SK-N-SH treated with all-trans-retinoic acid at 6 μM for 48 hours (cell line): ENCODE results near the gene UGT1A9.

Experiments
- ATAC-seq: fragments of 200-7000 bp; cut with Tn5 transposase; 3 replicates; pipeline ENCODE4 v1.9.1; 2020; ENCODE audit warnings: mild to moderate bottlenecking, moderate library complexity
- ARNTL ChIP-seq: fragments of 450-650 bp; formaldehyde crosslinking; IDR thresholded peaks from 2 replicates; pipeline ENCODE4 v1.5.0; 2020; ENCODE audit warnings: low read depth, mild to moderate bottlenecking, moderate library complexity, borderline replicate concordance
- BACH2 ChIP-seq: fragments of 250-450 bp; sonication (Bioruptor Pico); IDR thresholded peaks from 2 replicates; pipeline ENCODE4 v1.9.0; 2021; ENCODE audit warnings: mild to moderate bottlenecking, borderline replicate concordance
- CSDC2 ChIP-seq: fragments of 250-450 bp; sonication (Bioruptor Pico); IDR thresholded peaks from 2 replicates; pipeline ENCODE4 v1.5.0; 2020; ENCODE audit warnings: mild to moderate bottlenecking, moderate library complexity
- ESRRG ChIP-seq: fragments of 250-450 bp; sonication (Bioruptor Pico); IDR thresholded peaks from 2 replicates; pipeline ENCODE4 v1.6.1; 2021; ENCODE audit warnings: mild to moderate bottlenecking
- PPARA ChIP-seq: fragments of 250-450 bp; sonication (Bioruptor Pico); IDR thresholded peaks from 2 replicates; pipeline ENCODE4 v1.5.0; 2020; ENCODE audit warnings: mild to moderate bottlenecking, borderline replicate concordance
- RARB ChIP-seq: fragments of 250-450 bp; sonication (Bioruptor Pico); IDR thresholded peaks from 2 replicates; pipeline ENCODE4 v1.8.0; 2021; ENCODE audit warnings: mild to moderate bottlenecking, moderate library complexity
- SNAI2 ChIP-seq: fragments of 250-450 bp; sonication (Bioruptor Pico); IDR thresholded peaks from 2 replicates; pipeline ENCODE4 v1.5.0; 2020; ENCODE audit warnings: mild to moderate bottlenecking, moderate library complexity
- TCF4 ChIP-seq: fragments of 250-450 bp; sonication (Bioruptor Pico); IDR thresholded peaks from 2 replicates; pipeline ENCODE4 v1.8.0; 2021; ENCODE audit warnings: mild to moderate bottlenecking, moderate library complexity, borderline replicate concordance
- TOX ChIP-seq: fragments of 250-450 bp; sonication (Bioruptor Pico); IDR thresholded peaks from 2 replicates; pipeline ENCODE4 v1.8.0; 2021; ENCODE audit warnings: mild to moderate bottlenecking, moderate library complexity, borderline replicate concordance
- ZC3H10 ChIP-seq: fragments of 250-450 bp; sonication (Bioruptor Pico); IDR thresholded peaks from 2 replicates; pipeline ENCODE4 v1.5.1; 2021; ENCODE audit warnings: mild to moderate bottlenecking, moderate library complexity
- ZFP3 ChIP-seq: fragments of 250-450 bp; sonication (Bioruptor Pico); IDR thresholded peaks from 2 replicates; pipeline ENCODE4 v1.5.0; 2020; ENCODE audit warnings: mild to moderate bottlenecking, moderate library complexity
- ZNF70 ChIP-seq: fragments of 450-650 bp; formaldehyde crosslinking; IDR thresholded peaks from 2 replicates; pipeline ENCODE4 v1.5.0; 2020; ENCODE audit warnings: mild to moderate bottlenecking, moderate library complexity
- TF ChIP-seq, protein P1 (sequence below): fragments of 250-450 bp; sonication (Bioruptor Pico); IDR thresholded peaks from 2 replicates; pipeline ENCODE4 v1.5.0; 2020; ENCODE audit warnings: mild to moderate bottlenecking, moderate library complexity
- TF ChIP-seq, protein P2 (sequence below): fragments of 250-450 bp; sonication (Bioruptor Pico); IDR thresholded peaks from 2 replicates; pipeline ENCODE4 v1.5.1; 2021; ENCODE audit warnings: mild to moderate bottlenecking, moderate library complexity
- TF ChIP-seq, protein P3 (sequence below): fragments of 250-450 bp; sonication (Bioruptor Pico); IDR thresholded peaks from 2 replicates; pipeline ENCODE4 v1.8.0; 2020; ENCODE audit warnings: mild to moderate bottlenecking, moderate library complexity, borderline replicate concordance
- TF ChIP-seq, protein P4 (sequence below): fragments of 250-450 bp; sonication (Bioruptor Pico); IDR thresholded peaks from 2 replicates; pipeline ENCODE4 v1.8.0; 2021; ENCODE audit warnings: low read depth, mild to moderate bottlenecking, moderate library complexity, borderline replicate concordance
- TF ChIP-seq, protein P5 (sequence below): fragments of 250-450 bp; sonication (Bioruptor Pico); IDR thresholded peaks from 2 replicates; pipeline ENCODE4 v1.5.1; 2020; ENCODE audit warnings: low read depth, mild to moderate bottlenecking, moderate library complexity

UGT1A9 gene

DNA sequence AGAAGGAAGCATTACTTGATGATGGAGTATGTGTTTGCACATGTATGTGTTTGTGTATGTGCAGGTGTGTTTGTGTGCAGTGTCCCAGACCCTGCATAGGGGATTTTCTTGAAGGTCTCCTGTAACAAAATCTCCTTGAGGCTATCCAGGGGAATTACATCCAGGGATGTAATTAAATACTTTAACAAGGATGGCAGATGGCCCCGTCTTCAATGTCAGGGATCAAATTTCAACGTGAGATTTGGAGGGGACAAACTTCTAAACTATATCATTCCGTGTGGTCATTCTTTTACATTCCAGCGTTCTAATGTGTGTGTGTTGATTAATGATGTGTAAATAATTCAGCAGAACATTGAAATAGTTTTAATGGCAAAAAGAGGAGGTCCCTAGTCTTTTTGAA, 3.3 kb downstream of the UGT1A9 start (continued):
- TF ChIP-seq, protein P1, sequence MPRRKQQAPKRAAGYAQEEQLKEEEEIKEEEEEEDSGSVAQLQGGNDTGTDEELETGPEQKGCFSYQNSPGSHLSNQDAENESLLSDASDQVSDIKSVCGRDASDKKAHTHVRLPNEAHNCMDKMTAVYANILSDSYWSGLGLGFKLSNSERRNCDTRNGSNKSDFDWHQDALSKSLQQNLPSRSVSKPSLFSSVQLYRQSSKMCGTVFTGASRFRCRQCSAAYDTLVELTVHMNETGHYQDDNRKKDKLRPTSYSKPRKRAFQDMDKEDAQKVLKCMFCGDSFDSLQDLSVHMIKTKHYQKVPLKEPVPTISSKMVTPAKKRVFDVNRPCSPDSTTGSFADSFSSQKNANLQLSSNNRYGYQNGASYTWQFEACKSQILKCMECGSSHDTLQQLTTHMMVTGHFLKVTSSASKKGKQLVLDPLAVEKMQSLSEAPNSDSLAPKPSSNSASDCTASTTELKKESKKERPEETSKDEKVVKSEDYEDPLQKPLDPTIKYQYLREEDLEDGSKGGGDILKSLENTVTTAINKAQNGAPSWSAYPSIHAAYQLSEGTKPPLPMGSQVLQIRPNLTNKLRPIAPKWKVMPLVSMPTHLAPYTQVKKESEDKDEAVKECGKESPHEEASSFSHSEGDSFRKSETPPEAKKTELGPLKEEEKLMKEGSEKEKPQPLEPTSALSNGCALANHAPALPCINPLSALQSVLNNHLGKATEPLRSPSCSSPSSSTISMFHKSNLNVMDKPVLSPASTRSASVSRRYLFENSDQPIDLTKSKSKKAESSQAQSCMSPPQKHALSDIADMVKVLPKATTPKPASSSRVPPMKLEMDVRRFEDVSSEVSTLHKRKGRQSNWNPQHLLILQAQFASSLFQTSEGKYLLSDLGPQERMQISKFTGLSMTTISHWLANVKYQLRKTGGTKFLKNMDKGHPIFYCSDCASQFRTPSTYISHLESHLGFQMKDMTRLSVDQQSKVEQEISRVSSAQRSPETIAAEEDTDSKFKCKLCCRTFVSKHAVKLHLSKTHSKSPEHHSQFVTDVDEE, result no peak
- TF ChIP-seq, all 23 proteins: peak for 0

DNA sequence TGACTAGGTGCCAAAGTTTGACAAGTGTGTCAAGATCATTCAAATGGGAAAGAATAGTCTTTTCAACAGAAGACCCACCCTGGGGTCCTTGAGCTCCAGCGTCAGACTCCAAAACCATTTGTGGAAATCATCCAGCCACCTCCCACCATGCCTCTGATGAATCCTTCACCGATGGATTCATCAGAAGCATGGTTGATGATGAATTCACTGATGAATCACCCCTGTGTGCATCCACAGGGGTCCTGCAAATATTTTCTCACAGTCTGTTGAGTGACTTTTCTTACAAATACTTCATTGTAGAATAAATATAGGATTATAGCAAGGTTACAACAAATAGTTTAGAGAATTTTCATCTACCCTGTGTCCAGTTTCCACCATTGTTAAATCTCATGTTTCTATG, 4.3 kb downstream of the UGT1A9 start:
- ATAC-seq, result no peak
- TF ChIP-seq TCF4 (CRISPR knock-in tag) (no peak), RARB (CRISPR knock-in tag) (no peak), TOX (CRISPR knock-in tag) (no peak), ESRRG (CRISPR knock-in tag) (no peak), CSDC2 (CRISPR knock-in tag) (no peak), BACH2 (CRISPR knock-in tag) (no peak), ZNF70 (CRISPR knock-in tag) (no peak), PPARA (no peak), ARNTL (CRISPR knock-in tag) (no peak), ZC3H10 (CRISPR knock-in tag) (no peak), SNAI2 (CRISPR knock-in tag) (no peak), ZFP3 (CRISPR knock-in tag) (no peak)
- TF ChIP-seq, protein P2, sequence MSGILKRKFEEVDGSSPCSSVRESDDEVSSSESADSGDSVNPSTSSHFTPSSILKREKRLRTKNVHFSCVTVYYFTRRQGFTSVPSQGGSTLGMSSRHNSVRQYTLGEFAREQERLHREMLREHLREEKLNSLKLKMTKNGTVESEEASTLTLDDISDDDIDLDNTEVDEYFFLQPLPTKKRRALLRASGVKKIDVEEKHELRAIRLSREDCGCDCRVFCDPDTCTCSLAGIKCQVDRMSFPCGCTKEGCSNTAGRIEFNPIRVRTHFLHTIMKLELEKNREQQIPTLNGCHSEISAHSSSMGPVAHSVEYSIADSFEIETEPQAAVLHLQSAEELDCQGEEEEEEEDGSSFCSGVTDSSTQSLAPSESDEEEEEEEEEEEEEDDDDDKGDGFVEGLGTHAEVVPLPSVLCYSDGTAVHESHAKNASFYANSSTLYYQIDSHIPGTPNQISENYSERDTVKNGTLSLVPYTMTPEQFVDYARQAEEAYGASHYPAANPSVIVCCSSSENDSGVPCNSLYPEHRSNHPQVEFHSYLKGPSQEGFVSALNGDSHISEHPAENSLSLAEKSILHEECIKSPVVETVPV (CRISPR knock-in tag), result no peak
- TF ChIP-seq, protein P3, sequence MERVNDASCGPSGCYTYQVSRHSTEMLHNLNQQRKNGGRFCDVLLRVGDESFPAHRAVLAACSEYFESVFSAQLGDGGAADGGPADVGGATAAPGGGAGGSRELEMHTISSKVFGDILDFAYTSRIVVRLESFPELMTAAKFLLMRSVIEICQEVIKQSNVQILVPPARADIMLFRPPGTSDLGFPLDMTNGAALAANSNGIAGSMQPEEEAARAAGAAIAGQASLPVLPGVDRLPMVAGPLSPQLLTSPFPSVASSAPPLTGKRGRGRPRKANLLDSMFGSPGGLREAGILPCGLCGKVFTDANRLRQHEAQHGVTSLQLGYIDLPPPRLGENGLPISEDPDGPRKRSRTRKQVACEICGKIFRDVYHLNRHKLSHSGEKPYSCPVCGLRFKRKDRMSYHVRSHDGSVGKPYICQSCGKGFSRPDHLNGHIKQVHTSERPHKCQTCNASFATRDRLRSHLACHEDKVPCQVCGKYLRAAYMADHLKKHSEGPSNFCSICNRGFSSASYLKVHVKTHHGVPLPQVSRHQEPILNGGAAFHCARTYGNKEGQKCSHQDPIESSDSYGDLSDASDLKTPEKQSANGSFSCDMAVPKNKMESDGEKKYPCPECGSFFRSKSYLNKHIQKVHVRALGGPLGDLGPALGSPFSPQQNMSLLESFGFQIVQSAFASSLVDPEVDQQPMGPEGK, result no peak
- TF ChIP-seq, protein P4, sequence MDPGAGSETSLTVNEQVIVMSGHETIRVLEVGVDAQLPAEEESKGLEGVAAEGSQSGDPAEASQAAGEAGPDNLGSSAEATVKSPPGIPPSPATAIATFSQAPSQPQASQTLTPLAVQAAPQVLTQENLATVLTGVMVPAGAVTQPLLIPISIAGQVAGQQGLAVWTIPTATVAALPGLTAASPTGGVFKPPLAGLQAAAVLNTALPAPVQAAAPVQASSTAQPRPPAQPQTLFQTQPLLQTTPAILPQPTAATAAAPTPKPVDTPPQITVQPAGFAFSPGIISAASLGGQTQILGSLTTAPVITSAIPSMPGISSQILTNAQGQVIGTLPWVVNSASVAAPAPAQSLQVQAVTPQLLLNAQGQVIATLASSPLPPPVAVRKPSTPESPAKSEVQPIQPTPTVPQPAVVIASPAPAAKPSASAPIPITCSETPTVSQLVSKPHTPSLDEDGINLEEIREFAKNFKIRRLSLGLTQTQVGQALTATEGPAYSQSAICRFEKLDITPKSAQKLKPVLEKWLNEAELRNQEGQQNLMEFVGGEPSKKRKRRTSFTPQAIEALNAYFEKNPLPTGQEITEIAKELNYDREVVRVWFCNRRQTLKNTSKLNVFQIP (CRISPR knock-in tag), result no peak
- TF ChIP-seq, protein P5, sequence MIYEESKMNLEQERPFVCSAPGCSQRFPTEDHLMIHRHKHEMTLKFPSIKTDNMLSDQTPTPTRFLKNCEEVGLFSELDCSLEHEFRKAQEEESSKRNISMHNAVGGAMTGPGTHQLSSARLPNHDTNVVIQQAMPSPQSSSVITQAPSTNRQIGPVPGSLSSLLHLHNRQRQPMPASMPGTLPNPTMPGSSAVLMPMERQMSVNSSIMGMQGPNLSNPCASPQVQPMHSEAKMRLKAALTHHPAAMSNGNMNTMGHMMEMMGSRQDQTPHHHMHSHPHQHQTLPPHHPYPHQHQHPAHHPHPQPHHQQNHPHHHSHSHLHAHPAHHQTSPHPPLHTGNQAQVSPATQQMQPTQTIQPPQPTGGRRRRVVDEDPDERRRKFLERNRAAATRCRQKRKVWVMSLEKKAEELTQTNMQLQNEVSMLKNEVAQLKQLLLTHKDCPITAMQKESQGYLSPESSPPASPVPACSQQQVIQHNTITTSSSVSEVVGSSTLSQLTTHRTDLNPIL (CRISPR knock-in tag), result no peak
- TF ChIP-seq, all 23 proteins: peak for 0

DNA sequence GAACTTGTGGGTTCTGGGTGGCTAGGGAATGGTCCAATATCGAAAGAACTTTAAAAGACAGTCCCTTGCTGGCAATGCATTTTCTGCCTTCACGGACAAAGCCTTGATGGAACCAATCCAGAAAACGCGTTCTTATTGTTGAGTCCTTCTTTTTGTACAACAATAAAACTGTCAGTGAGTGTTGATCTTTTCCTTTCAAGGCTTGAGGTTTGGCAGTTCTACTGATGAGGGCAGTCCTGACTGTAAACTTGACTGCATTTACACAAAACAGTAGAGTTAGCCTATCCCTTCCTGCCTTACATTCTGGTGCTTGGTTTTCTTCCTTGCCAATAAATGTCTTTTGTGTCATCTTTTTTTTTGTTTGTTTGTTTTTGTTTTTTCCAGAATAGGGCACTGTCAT, 7.5 kb downstream of the UGT1A9 start:
- ATAC-seq, result no peak
- TF ChIP-seq, protein P2 (CRISPR knock-in tag), result no peak
- TF ChIP-seq, protein P1, result no peak
